Gastroesophageal sphincter (tissue), 4 donors: ENCODE data around the gene CCDC27. TPM values are rescaled to one million over a fixed set of nuclear protein-coding genes. Genes with fewer than 3 reads are reported as not detected.
"Not testable (repeated sequence)": the region's sequence is repeated elsewhere in the genome, so short reads cannot be mapped to it uniquely, and the experiment has no call there.

ENCODE experiments used
- ATAC-seq: fragments of 150-250 bp; one replicate; pipeline ENCODE4 v1.9.1; 2016; ENCODE audit warnings: mild to moderate bottlenecking, moderate library complexity
- H3K27ac ChIP-seq, 4 donors: fragments of 200-600 bp; sonication (generic) in 3 of 4; 1 replicate in 3 of 4; 2 replicates in 1 of 4; pipeline ENCODE4 v1.5.1; 2016 to 2019
- H3K27me3 ChIP-seq: fragments of 200-600 bp; sonication (generic); one replicate; pipeline ENCODE4 v1.5.1; 2019
- H3K36me3 ChIP-seq, 2 donors: fragments of 200-600 bp; sonication (generic); one replicate each; pipeline ENCODE4 v1.5.1; 2019; ENCODE audit warnings: control low read depth in 1 of 2
- H3K4me1 ChIP-seq, 3 donors: fragments of 200-600 bp; sonication (generic); 1 replicate in 2 of 3; 2 replicates in 1 of 3; pipeline ENCODE4 v1.5.1; 2016 to 2019; ENCODE audit warnings: control low read depth in 2 of 3
- H3K4me3 ChIP-seq, 2 donors: fragments of 200-600 bp; sonication (generic); one replicate each; pipeline ENCODE4 v1.5.1; 2019; ENCODE audit warnings: mild to moderate bottlenecking in 1 of 2, moderate library complexity in 1 of 2
- H3K9me3 ChIP-seq, 3 donors: fragments of 200-600 bp; sonication (generic); one replicate each; pipeline ENCODE4 v1.5.1; 2017 to 2019; ENCODE audit warnings: control low read depth in 2 of 3
- CTCF ChIP-seq, 4 experiments: fragments of 200-600 bp in 2 of 4; fragments of 450-650 bp in 2 of 4; sonication (generic) in 1 of 4; IDR thresholded peaks; one replicate each; pipeline ENCODE4 v1.5.1; 2017 to 2019; ENCODE audit warnings: antibody characterized with exemption in 4 of 4, mild to moderate bottlenecking in 2 of 4, moderate library complexity in 2 of 4
- EP300 ChIP-seq: sonication (generic); formaldehyde crosslinking; IDR thresholded peaks from one replicate; pipeline ENCODE4 v1.6.1; 2017; ENCODE audit warnings: antibody characterized with exemption, mild to moderate bottlenecking
- POLR2A ChIP-seq, 2 donors: fragments of 450-650 bp; IDR thresholded peaks; one replicate each; pipeline ENCODE4 v1.6.1; 2017; ENCODE audit warnings: antibody characterized with exemption in 2 of 2, mild to moderate bottlenecking in 2 of 2, moderate library complexity in 1 of 2
- POLR2AphosphoS5 ChIP-seq: sonication (generic); formaldehyde crosslinking; IDR thresholded peaks from one replicate; pipeline ENCODE4 v1.6.1; 2017; ENCODE audit warnings: antibody characterized with exemption
- WGBS, 2 donors: methylation state at CpG; one replicate each; pipeline ENCODE4 v1.1.5; 2018; ENCODE audit warnings: low coverage in 1 of 2; 5-methylcytosine and 5-hydroxymethylcytosine counted together
- total RNA-seq, 4 donors: library from RNA; depleted of rRNA; stranded (reverse); fragments of >200 nt; gene quantifications; one replicate each; pipeline ENCODE4 v1.1.0, GENCODE V29; 2016

CCDC27 gene
- total RNA-seq, 4 donors from 2014 or later, result not detected

- Histone ChIP-seq H3K27me3 (peaks cover 63% of the 10 kb centered on the region), H3K36me3 (no peaks in the 10 kb centered on the region), H3K9me3 (no peaks in the 10 kb centered on the region), H3K27ac (no peak overlapping the region), H3K4me3 (no peak overlapping the region), H3K4me1 (peaks cover 0 to 4% (median 0%) of the 10 kb centered on the region in 3 donors)
- no CpG with 5 or more reads among the region's 3 CpGs for WGBS, 2 donors
- TF ChIP-seq CTCF (IDR thresholded peaks at IDR 0.05), result no peak
- TF ChIP-seq EP300, result no peak
- no peak for ATAC-seq
Measured at GRCh38 chr1:3722846-3723245, 29.4 kb upstream of the CCDC27 start.

GRCh38 chr1:3724416-3725030 lies 27.7 kb upstream of the CCDC27 start:
- not testable (repeated sequence) for H3K27ac ChIP-seq, H3K36me3 ChIP-seq, H3K4me3 ChIP-seq, H3K9me3 ChIP-seq, ATAC-seq, H3K4me1 ChIP-seq
- TF ChIP-seq CTCF (IDR thresholded peaks at IDR 0.05), result peak in 3 of 4 experiments; percentile 67 to 91 (median 88)
- WGBS, 2 donors, result 39 to 60% methylated on average over 4 to 12 of the region's 18 CpGs
- H3K27me3 ChIP-seq, result peaks cover 64% of the 10 kb centered on the region

GRCh38 chr1:3725366-3725765 lies 26.9 kb upstream of the CCDC27 start:
- no peak for TF ChIP-seq POLR2AphosphoS5
- no peak for TF ChIP-seq CTCF (IDR thresholded peaks at IDR 0.05)
- TF ChIP-seq POLR2A (IDR thresholded peaks at IDR 0.05), result no peak
- Histone ChIP-seq H3K27me3 (peaks cover 72% of the 10 kb centered on the region), H3K9me3 (no peaks in the 10 kb centered on the region), H3K36me3 (no peaks in the 10 kb centered on the region), H3K4me1 (no peaks in the 10 kb centered on the region), H3K27ac (no peak overlapping the region), H3K4me3 (no peak overlapping the region)
- 91% methylated on average over 2 of the region's 2 CpGs; no CpG with 5 or more reads in 1 of the 2 donors for WGBS, 2 donors
- no peak for ATAC-seq

GRCh38 chr1:3727042-3727824 lies 25.0 kb upstream of the CCDC27 start:
- peaks cover 91% of the 10 kb centered on the region for H3K27me3 ChIP-seq

More at GRCh38 chr1:3727042-3727824, 25.0 kb upstream of the CCDC27 start:
- WGBS, 2 donors, result 80% methylated on average over 2 of the region's 37 CpGs; no CpG with 5 or more reads in 1 of the 2 donors
- Histone ChIP-seq H3K36me3 (no peaks in the 10 kb centered on the region), H3K4me1 (peaks cover 0 to 6% (median 0%) of the 10 kb centered on the region in 3 donors), H3K27ac (no peak overlapping the region), H3K4me3 (no peak overlapping the region), H3K9me3 (no peaks in the 10 kb centered on the region)
- no peak for ATAC-seq
- no peak for TF ChIP-seq POLR2A (IDR thresholded peaks at IDR 0.05)
- TF ChIP-seq POLR2AphosphoS5, result no peak
- TF ChIP-seq CTCF (IDR thresholded peaks at IDR 0.05), result peak in 1 of 4 experiments; percentile 15
- no peak for TF ChIP-seq EP300
